ENCODE measurements around the gene ASIC4. TPM values are rescaled to one million over a fixed set of nuclear protein-coding genes. Genes with fewer than 3 reads are reported as not detected.

ASIC4 gene
- total and polyA plus RNA-seq, 2 experiments from 2014 or later = 0.13 to 3.6 TPM

DNA sequence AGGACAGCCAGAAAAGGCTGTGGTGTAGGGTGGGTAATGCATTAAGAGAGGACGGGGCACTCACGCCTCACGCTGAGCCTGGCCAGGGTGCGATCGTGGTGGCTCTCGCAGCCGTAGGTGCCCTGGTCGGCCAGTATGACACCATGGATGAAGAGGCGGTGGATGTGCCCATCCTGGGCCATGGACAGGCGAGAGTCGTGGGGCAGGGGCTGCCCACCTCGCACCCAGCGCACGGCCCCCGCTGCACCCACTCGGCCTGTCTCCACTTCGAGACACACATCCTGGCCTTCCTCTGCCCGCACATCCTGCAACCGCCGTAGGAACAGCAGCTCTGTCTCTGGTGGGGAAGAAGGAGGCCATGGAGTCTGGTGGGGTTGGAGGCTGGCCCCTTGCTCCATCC lies 41.7 kb downstream of the ASIC4 start (continued):
- TF ChIP-seq, protein P1, sequence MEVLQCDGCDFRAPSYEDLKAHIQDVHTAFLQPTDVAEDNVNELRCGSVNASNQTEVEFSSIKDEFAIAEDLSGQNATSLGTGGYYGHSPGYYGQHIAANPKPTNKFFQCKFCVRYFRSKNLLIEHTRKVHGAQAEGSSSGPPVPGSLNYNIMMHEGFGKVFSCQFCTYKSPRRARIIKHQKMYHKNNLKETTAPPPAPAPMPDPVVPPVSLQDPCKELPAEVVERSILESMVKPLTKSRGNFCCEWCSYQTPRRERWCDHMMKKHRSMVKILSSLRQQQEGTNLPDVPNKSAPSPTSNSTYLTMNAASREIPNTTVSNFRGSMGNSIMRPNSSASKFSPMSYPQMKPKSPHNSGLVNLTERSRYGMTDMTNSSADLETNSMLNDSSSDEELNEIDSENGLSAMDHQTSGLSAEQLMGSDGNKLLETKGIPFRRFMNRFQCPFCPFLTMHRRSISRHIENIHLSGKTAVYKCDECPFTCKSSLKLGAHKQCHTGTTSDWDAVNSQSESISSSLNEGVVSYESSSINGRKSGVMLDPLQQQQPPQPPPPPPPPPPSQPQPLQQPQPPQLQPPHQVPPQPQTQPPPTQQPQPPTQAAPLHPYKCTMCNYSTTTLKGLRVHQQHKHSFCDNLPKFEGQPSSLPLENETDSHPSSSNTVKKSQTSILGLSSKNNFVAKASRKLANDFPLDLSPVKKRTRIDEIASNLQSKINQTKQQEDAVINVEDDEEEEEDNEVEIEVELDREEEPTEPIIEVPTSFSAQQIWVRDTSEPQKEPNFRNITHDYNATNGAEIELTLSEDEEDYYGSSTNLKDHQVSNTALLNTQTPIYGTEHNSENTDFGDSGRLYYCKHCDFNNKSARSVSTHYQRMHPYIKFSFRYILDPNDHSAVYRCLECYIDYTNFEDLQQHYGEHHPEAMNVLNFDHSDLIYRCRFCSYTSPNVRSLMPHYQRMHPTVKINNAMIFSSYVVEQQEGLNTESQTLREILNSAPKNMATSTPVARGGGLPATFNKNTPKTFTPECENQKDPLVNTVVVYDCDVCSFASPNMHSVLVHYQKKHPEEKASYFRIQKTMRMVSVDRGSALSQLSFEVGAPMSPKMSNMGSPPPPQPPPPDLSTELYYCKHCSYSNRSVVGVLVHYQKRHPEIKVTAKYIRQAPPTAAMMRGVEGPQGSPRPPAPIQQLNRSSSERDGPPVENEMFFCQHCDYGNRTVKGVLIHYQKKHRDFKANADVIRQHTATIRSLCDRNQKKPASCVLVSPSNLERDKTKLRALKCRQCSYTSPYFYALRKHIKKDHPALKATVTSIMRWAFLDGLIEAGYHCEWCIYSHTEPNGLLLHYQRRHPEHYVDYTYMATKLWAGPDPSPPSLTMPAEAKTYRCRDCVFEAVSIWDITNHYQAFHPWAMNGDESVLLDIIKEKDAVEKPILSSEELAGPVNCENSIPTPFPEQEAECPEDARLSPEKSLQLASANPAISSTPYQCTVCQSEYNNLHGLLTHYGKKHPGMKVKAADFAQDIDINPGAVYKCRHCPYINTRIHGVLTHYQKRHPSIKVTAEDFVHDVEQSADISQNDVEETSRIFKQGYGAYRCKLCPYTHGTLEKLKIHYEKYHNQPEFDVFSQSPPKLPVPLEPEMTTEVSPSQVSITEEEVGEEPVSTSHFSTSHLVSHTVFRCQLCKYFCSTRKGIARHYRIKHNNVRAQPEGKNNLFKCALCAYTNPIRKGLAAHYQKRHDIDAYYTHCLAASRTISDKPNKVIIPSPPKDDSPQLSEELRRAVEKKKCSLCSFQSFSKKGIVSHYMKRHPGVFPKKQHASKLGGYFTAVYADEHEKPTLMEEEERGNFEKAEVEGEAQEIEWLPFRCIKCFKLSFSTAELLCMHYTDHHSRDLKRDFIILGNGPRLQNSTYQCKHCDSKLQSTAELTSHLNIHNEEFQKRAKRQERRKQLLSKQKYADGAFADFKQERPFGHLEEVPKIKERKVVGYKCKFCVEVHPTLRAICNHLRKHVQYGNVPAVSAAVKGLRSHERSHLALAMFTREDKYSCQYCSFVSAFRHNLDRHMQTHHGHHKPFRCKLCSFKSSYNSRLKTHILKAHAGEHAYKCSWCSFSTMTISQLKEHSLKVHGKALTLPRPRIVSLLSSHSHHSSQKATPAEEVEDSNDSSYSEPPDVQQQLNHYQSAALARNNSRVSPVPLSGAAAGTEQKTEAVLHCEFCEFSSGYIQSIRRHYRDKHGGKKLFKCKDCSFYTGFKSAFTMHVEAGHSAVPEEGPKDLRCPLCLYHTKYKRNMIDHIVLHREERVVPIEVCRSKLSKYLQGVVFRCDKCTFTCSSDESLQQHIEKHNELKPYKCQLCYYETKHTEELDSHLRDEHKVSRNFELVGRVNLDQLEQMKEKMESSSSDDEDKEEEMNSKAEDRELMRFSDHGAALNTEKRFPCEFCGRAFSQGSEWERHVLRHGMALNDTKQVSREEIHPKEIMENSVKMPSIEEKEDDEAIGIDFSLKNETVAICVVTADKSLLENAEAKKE (CRISPR knock-in tag; IDR thresholded peaks at IDR 0.05) = no peak
- TF ChIP-seq NANOG (IDR thresholded peaks at IDR 0.05; ENCODE audit: borderline replicate concordance) = no peak
- no peak for TF ChIP-seq ZNF114 (CRISPR knock-in tag; IDR thresholded peaks at IDR 0.05)
- no peak for TF ChIP-seq JUNB (IDR thresholded peaks at IDR 0.05; ENCODE audit: unreplicated experiment)
- TF ChIP-seq, protein P2, sequence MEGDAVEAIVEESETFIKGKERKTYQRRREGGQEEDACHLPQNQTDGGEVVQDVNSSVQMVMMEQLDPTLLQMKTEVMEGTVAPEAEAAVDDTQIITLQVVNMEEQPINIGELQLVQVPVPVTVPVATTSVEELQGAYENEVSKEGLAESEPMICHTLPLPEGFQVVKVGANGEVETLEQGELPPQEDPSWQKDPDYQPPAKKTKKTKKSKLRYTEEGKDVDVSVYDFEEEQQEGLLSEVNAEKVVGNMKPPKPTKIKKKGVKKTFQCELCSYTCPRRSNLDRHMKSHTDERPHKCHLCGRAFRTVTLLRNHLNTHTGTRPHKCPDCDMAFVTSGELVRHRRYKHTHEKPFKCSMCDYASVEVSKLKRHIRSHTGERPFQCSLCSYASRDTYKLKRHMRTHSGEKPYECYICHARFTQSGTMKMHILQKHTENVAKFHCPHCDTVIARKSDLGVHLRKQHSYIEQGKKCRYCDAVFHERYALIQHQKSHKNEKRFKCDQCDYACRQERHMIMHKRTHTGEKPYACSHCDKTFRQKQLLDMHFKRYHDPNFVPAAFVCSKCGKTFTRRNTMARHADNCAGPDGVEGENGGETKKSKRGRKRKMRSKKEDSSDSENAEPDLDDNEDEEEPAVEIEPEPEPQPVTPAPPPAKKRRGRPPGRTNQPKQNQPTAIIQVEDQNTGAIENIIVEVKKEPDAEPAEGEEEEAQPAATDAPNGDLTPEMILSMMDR (conservative IDR thresholded peaks at IDR 0.05; ENCODE audit: low read depth in 2 of 2) = no peak
- no peak for TF ChIP-seq ETS1 (IDR thresholded peaks at IDR 0.05)

DNA sequence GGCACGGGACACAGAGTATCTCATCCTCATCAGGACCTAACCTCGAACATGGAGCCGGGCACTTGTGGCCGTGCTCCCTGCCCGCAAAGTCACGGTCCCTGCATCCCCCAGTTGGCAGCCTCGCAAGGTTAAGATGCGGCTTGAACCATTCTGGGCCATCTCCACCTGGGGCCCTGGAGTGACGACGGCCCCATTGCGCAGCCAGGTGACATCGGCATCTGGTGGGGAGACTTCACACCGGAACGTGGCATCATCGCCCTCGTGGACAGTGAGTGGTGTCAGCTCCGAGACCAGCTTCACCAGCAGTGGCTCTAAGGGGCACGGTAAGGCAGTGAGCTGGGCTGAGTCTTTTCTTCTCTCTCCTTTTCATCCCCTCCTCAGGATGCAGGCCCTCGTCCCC lies 42.1 kb downstream of the ASIC4 start:
- Histone ChIP-seq H3K27ac (ENCODE audit: low read depth) (no peak overlapping the region), H3K4me2 (no peak overlapping the region), H3K27me3 (ENCODE audit: insufficient read depth) (peaks cover 17% of the 10 kb centered on the region), H3F3A (replicated peaks; ENCODE audit: low read depth) (peaks cover 10% of the 10 kb centered on the region; the same call in 1 of the 2 replicates), H4K20me1 (replicated peaks; ENCODE audit: insufficient read depth) (no peaks in the 10 kb centered on the region), H3K4me3 (no peak overlapping the region), H3K4me1 (ENCODE audit: insufficient read depth) (peaks cover 26% of the 10 kb centered on the region), H3K9me2 (ENCODE audit: insufficient read depth) (no peaks in the 10 kb centered on the region), H2AFZ (no peak overlapping the region), H3K36me3 (ENCODE audit: insufficient read depth) (no peaks in the 10 kb centered on the region; the same call in 1 of the 2 replicates), H3K79me2 (replicated peaks; ENCODE audit: insufficient read depth) (no peaks in the 10 kb centered on the region)
- Mint-ChIP-seq H3K4me3 (no peak overlapping the region), H3K27ac (no peak overlapping the region), H3K36me3 (ENCODE audit: low read depth) (peaks cover 13% of the 10 kb centered on the region; the same call in 2 of the 3 replicates), H3K9me3 (no peaks in the 10 kb centered on the region), H3K27me3 (ENCODE audit: insufficient read depth, low read depth, poor library complexity) (peaks cover 31% of the 10 kb centered on the region), H3K4me1 (peaks cover 28% of the 10 kb centered on the region)
- no peak for ATAC-seq
- no peak for DNase-seq (ENCODE audit: low spot score)
- TF ChIP-seq EZH2phosphoT487 (IDR thresholded peaks at IDR 0.05; ENCODE audit: unreplicated experiment) = no peak
- no peak for TF ChIP-seq NANOG (IDR thresholded peaks at IDR 0.05; ENCODE audit: borderline replicate concordance)
- TF ChIP-seq JUNB (IDR thresholded peaks at IDR 0.05; ENCODE audit: unreplicated experiment) = no peak
- TF ChIP-seq STAT1 (IDR thresholded peaks at IDR 0.05; ENCODE audit: unreplicated experiment) = no peak
- no peak for TF ChIP-seq ZNF114 (CRISPR knock-in tag; IDR thresholded peaks at IDR 0.05)
- no peak for TF ChIP-seq EZH2 (IDR thresholded peaks at IDR 0.05; ENCODE audit: low read depth, unreplicated experiment)
- no peak for TF ChIP-seq REST (IDR thresholded peaks at IDR 0.05; ENCODE audit: unreplicated experiment)
